Measurements from ENCODE around the gene MPV17. TPM values are rescaled to one million over a fixed set of nuclear protein-coding genes. Genes with fewer than 3 reads are reported as not detected.
"Not testable (repeated sequence)": the region's sequence is repeated elsewhere in the genome, so short reads cannot be mapped to it uniquely, and the experiment has no call there.

Gene MPV17
- total and polyA plus RNA-seq, 2 donors (not counting 1 experiment from before 2014, with no cell fraction given): 83.2 to 272 TPM

GRCh38 chr2:27304488-27305240 is 18.2 kb downstream of the MPV17 start:
- TF ChIP-seq, protein P1, sequence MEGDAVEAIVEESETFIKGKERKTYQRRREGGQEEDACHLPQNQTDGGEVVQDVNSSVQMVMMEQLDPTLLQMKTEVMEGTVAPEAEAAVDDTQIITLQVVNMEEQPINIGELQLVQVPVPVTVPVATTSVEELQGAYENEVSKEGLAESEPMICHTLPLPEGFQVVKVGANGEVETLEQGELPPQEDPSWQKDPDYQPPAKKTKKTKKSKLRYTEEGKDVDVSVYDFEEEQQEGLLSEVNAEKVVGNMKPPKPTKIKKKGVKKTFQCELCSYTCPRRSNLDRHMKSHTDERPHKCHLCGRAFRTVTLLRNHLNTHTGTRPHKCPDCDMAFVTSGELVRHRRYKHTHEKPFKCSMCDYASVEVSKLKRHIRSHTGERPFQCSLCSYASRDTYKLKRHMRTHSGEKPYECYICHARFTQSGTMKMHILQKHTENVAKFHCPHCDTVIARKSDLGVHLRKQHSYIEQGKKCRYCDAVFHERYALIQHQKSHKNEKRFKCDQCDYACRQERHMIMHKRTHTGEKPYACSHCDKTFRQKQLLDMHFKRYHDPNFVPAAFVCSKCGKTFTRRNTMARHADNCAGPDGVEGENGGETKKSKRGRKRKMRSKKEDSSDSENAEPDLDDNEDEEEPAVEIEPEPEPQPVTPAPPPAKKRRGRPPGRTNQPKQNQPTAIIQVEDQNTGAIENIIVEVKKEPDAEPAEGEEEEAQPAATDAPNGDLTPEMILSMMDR (conservative IDR thresholded peaks at IDR 0.05 in 1 of 2, IDR thresholded peaks at IDR 0.05 in 1 of 2; ENCODE audit: low read depth in 1 of 2, low read length in 2 of 2): no peak
- TF ChIP-seq EZH2 (IDR thresholded peaks at IDR 0.05; ENCODE audit: low read length, missing control alignments): no peak
- Histone ChIP-seq H4K20me1 (ENCODE audit: control insufficient read depth, extremely low read depth, insufficient read depth, low read length) (no peaks in the 10 kb centered on the region), H2AFZ (ENCODE audit: low read length) (no peak overlapping the region), H3K4me3 (replicated peaks in 1 of 4; ENCODE audit: control extremely low read depth in 1 of 4, insufficient read depth in 1 of 4, low read depth in 3 of 4, low read length in 4 of 4) (no peak overlapping the region), H3K4me1 (ENCODE audit: control insufficient read depth, extremely low read depth, insufficient read depth, low read length) (no peaks in the 10 kb centered on the region), H3K4me2 (ENCODE audit: extremely low read depth, insufficient read depth, low read length) (no peak overlapping the region), H3K79me2 (ENCODE audit: control insufficient read depth, insufficient read depth, low read length) (no peaks in the 10 kb centered on the region), H3K27me3 (ENCODE audit: control insufficient read depth, insufficient read depth, low read length) (peaks cover 37% of the 10 kb centered on the region), H3K27ac (ENCODE audit: insufficient read depth, low read length) (no peak overlapping the region), H3K9ac (ENCODE audit: insufficient read depth, low read length) (no peak overlapping the region), H3K36me3 (ENCODE audit: control insufficient read depth, insufficient read depth, low read length) (no peaks in the 10 kb centered on the region), H3K9me3 (ENCODE audit: control insufficient read depth, insufficient read depth, low read depth, low read length) (no peaks in the 10 kb centered on the region)
- DNase-seq (ENCODE audit: low read depth in 2 of 2): no peak

- Histone ChIP-seq H3K36me3 (ENCODE audit: control insufficient read depth, insufficient read depth, low read length) (no peaks in the 10 kb centered on the region), H3K79me2 (ENCODE audit: control insufficient read depth, insufficient read depth, low read length) (no peaks in the 10 kb centered on the region), H3K9ac (ENCODE audit: insufficient read depth, low read length) (no peak overlapping the region), H3K4me1 (ENCODE audit: control insufficient read depth, extremely low read depth, insufficient read depth, low read length) (no peaks in the 10 kb centered on the region), H3K4me2 (ENCODE audit: extremely low read depth, insufficient read depth, low read length) (no peak overlapping the region), H3K4me3 (replicated peaks in 1 of 4; ENCODE audit: control extremely low read depth in 1 of 4, insufficient read depth in 1 of 4, low read depth in 3 of 4, low read length in 4 of 4) (peak overlapping the region in 2 of 4 experiments; percentile 17), H3K9me3 (ENCODE audit: control insufficient read depth, insufficient read depth, low read depth, low read length) (no peaks in the 10 kb centered on the region), H3K27me3 (ENCODE audit: control insufficient read depth, insufficient read depth, low read length) (peaks cover 40% of the 10 kb centered on the region), H2AFZ (ENCODE audit: low read length) (peak overlapping the region; percentile 54), H3K27ac (ENCODE audit: insufficient read depth, low read length) (no peak overlapping the region), H4K20me1 (ENCODE audit: control insufficient read depth, extremely low read depth, insufficient read depth, low read length) (no peaks in the 10 kb centered on the region)
- DNase-seq (ENCODE audit: low read depth in 2 of 2): peak; percentile 54 to 79
- TF ChIP-seq EZH2 (IDR thresholded peaks at IDR 0.05; ENCODE audit: low read length, missing control alignments): no peak
- TF ChIP-seq, protein P1 (conservative IDR thresholded peaks at IDR 0.05 in 1 of 2, IDR thresholded peaks at IDR 0.05 in 1 of 2; ENCODE audit: low read depth in 1 of 2, low read length in 2 of 2): peak; percentile 89 to 90
Measured at GRCh38 chr2:27303093-27304025, 19.5 kb downstream of the MPV17 start.

DNA sequence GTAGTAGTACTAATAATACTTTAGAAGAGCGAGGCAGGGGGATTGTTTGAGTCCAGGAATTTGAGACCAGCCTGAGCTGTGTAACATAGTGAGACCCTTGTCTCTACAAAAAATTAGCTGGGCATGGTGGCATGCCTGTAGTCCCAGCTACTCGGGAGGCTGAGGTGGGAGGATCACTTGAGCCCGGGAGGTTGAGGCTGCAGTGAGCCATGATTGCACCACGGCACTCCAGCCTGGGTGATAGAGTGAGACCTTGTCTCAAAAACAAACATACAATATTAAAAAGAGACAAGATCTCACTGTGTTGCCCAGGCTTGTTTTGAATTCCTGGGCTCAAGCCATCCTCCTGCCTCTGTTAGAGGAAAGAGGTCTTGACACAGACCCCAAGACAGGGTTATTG is 22.3 kb downstream of the MPV17 start:
- H4K20me1 ChIP-seq (ENCODE audit: control insufficient read depth, extremely low read depth, insufficient read depth, low read length): not testable (repeated sequence)

More for the DNA sequence above, 22.3 kb downstream of the MPV17 start:
- H3K9me3 ChIP-seq (ENCODE audit: control insufficient read depth, insufficient read depth, low read depth, low read length); H2AFZ ChIP-seq (ENCODE audit: low read length); H3K79me2 ChIP-seq (ENCODE audit: control insufficient read depth, insufficient read depth, low read length); H3K4me2 ChIP-seq (ENCODE audit: extremely low read depth, insufficient read depth, low read length); H3K27ac ChIP-seq (ENCODE audit: insufficient read depth, low read length); H3K9ac ChIP-seq (ENCODE audit: insufficient read depth, low read length); DNase-seq (ENCODE audit: low read depth in 2 of 2); H3K4me3 ChIP-seq (replicated peaks in 1 of 4; ENCODE audit: control extremely low read depth in 1 of 4, insufficient read depth in 1 of 4, low read depth in 3 of 4, low read length in 4 of 4); H3K4me1 ChIP-seq (ENCODE audit: control insufficient read depth, extremely low read depth, insufficient read depth, low read length); H3K36me3 ChIP-seq (ENCODE audit: control insufficient read depth, insufficient read depth, low read length): not testable (repeated sequence)
- H3K27me3 ChIP-seq (ENCODE audit: control insufficient read depth, insufficient read depth, low read length): peaks cover 16% of the 10 kb centered on the region

Data from fibroblast of lung (primary cell).